ENCODE results near the gene FOXO1.

The FOXO1 gene

DNA sequence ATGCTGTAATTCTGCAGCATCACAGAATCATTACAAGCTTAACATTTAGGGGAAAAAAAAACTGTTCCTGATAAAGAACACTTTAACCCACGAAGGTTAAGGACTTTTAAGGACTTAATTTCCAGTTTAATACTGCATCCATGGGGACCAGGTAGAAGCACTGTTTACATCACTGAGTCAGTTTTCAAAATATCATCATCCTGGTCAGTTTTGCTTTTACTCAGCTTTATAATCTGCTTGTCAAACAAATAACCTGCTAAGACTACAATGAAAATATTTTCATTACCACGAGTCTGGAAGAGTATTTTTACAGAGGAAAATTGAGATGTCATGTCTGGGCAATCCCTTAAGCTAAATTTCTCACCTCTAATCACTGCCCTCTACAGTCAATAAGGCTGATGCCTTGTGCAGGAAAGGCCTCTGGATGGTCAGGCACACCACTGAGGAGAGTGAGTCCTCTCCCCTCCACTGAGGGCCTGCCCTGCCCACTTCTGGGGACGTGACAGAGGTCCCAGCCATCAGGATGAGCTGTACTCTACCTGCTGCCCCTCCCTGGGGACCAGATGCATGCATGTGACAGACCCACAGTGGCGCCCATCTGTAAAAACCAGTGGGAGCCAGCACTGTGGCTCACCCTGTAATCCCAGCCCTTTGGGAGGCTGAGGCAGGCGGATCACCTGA lies 31.0 kb downstream of the FOXO1 start:
- no peak for DNase-seq

- no peak for DNase-seq
Measured at GRCh38 chr13:40632915-40633314, 33.5 kb downstream of the FOXO1 start.

GRCh38 chr13:40631605-40632004 lies 34.8 kb downstream of the FOXO1 start:
- no peak for DNase-seq

GRCh38 chr13:40629678-40630384 lies 36.6 kb downstream of the FOXO1 start:
- no peak for DNase-seq

DNA sequence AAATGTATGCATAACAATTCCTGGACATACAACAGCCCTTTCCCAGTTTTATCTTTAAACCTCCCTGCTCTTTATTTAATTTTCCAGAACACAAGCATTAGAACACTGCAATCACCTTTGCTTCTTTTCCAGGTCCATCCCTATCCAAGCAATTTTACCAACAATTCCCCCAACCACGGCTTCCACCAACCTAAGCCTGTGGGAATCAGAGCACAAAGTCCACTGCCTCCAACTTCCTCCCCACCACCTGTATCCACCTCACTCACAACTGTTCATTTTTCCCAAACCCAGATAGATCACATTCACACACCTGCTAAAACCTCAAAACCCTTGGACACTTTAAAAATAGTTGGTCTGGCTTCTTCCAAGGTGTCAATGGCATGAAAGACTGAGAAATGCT lies 39.5 kb downstream of the FOXO1 start:
- no peak for DNase-seq

GRCh38 chr13:40626561-40626960 lies 39.9 kb downstream of the FOXO1 start:
- no peak for DNase-seq

- DNase-seq = no peak
Measured at GRCh38 chr13:40624986-40625385, 41.5 kb downstream of the FOXO1 start.

DNA sequence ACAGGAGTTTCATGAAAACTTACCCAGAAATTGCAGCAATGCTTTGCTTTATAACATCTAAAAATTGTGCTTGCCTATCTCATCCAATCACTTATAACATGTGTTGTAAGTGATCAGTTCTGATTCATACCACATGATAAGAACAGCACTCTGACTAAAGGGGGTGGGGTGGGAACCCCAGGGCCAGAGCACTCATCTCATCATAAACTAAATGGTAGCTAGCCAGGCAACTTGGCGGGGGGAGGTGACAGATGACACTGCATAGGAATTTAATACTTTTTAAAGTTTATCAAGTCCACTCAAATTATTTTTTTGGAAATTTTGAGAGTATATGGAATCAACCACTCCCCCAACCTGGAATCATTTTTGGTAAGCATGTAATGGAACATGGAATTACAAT lies 42.1 kb downstream of the FOXO1 start:
- peak in 1 of 2 donors; percentile 31 for DNase-seq

DNA sequence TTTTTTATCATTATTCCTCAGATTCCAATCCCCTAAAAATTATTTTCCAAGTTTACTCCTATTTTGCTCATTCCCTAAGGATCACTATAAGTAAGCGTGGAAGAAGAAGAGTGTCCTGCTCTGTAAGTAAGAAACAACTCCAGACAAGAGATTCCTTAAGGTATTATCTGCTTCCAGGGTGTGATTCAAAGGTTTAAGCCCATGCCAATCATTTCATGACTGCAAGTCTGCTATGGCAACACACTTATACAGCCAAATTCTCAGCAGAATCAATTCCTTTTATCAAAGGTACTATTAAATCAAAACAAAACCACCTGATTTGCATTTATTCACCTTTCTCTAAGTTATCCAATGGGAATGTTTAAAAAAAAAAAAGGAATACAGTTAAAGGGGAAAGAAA lies 43.7 kb downstream of the FOXO1 start:
- no peak for DNase-seq

DNA sequence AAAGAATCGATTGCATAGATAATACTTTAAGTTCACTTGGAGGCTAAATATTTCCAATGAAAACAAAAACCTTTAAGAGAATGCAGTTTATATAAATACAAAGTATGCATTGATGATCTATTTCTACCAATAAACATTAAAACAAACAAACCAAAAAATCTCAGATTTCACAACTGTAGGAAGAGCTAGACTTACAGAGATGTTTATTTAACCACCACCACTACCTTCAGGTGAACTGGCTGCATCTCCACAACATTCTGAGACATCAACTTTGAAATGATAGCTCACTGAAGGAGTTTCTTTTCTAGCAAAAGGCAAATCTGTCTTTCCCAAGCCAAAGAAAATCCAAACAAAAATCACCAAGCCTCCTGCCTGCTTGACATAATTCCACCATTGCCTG lies 44.2 kb downstream of the FOXO1 start:
- no peak for DNase-seq

DNA sequence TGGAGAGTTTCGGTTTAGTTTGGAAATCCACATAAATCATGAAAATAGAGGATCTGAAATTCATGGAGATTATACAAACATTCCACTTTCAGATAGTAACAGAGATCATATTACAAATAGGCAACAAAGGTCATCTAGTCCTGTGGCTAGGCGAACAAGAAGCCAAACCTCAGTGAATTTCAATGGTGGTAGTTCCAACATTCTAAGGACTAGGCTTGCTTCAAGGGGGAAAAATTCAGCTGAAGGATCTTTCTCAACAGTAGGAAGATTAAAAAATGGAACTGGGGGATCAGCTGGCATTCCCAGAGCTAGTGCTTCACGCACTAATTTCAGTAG lies 47.0 kb downstream of the FOXO1 start:
- no peak for DNase-seq

- DNase-seq = no peak
Measured at GRCh38 chr13:40618581-40619478, 47.6 kb downstream of the FOXO1 start.

- DNase-seq = no peak
Measured at GRCh38 chr13:40617801-40618356, 48.6 kb downstream of the FOXO1 start.

GRCh38 chr13:40615619-40616018 lies 50.8 kb downstream of the FOXO1 start:
- no peak for DNase-seq

DNA sequence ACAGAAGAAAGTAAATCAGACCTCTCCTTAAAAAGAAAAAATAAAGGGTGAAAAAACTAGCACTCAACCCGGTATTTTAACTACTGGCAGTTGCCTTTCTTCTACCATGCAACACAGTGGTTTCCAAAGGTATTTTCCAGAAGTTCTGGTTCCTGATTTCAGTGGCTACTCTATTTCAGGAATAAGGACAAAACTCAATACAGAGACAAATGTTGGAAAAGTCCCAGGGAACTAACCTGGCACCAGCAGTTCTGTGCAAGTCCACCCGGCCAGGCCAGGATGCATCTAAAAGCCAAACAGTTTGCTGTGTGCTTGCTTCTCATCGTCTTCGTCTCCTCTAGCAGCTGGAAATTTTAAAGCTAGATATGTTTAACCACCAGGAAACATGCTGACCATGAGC lies 52.5 kb downstream of the FOXO1 start:
- no peak for DNase-seq

- DNase-seq = peak; percentile 28 to 34
Measured at GRCh38 chr13:40613192-40613818, 53.1 kb downstream of the FOXO1 start.

GRCh38 chr13:40612041-40612440 lies 54.4 kb downstream of the FOXO1 start:
- DNase-seq = no peak

- no peak for DNase-seq
Measured at GRCh38 chr13:40611635-40612034, 54.8 kb downstream of the FOXO1 start.

DNA sequence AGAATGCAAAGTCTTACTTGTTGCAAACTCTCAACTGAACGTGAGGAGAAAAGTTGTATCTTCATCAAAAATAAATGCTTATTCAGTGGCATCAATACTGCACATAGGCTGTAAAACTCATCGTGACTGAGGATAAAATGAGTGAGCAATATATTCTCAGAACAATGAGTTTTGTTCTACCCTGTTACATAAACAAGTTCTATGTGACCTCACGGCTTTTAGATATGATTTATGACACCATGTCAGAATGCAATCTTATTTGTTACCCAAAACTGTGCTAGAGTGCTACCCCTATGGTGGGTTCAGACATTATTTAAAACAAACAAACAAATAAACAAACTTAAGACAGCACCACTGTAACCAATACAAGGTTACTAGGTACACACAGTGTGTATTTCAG lies 55.4 kb downstream of the FOXO1 start:
- DNase-seq = no peak

- no peak for DNase-seq
Measured at GRCh38 chr13:40609972-40610726, 56.3 kb downstream of the FOXO1 start.

- no peak for DNase-seq
Measured at GRCh38 chr13:40608308-40608707, 58.1 kb downstream of the FOXO1 start.

DNA sequence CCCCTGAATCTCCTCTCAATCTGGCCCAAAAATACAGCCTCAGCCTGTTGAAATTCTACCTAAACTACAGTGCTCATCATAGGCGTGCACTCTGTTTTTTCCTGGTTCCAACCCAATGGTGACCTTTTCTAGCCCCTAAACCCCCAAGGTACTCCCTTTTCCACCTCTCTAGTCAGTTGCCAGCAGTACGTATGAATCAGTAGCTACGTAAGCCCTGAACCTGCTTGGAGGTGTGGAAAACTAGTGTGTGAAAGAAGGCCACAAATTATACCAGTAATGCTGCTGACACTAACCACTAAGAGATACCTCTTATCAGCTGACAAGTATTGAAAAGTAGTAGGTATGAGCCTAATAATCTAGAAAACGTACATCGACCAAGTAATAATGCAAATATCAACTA lies 60.9 kb downstream of the FOXO1 start:
- DNase-seq = no peak
